HL-60/S4 (cell line): ENCODE measurements around the gene NAT10.

Experiments
- in situ Hi-C: fragments of 300-500 bp; cut with MboI; formaldehyde crosslinking; loops from 2 replicates; pipeline ENCODE4 v1.14.3; 2022; ENCODE audit warnings: low sequenced_read_pairs

NAT10 gene

GRCh38 chr11:34105957-34106504 is 602 bp downstream of the NAT10 start:
- in situ Hi-C loops, result no loop called here

DNA sequence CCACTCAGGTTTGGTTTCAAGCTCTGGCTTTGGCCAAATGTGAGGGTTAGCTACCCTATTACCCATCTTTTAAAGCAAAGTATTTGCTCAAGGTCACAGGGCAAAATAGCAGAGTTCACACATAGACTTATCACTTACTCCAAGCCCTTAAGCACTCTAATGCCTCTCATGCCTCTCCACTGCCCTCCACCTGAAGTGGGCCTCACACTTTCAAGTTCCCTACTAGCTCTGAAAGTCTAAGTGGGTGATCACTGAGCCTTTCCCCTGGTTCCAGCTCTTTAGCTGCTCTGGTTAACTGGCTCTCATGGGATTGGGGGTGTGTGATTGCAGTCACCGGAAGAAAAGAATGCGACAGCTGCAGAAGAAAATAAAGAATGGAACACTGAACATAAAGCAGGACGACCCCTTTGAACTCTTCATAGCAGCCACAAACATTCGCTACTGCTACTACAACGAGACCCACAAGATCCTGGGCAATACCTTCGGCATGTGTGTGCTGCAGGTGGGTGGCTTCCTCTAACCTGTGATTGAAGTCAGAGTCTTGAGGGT is 6.4 kb downstream of the NAT10 start:
- in situ Hi-C loops, result no loop called here

DNA sequence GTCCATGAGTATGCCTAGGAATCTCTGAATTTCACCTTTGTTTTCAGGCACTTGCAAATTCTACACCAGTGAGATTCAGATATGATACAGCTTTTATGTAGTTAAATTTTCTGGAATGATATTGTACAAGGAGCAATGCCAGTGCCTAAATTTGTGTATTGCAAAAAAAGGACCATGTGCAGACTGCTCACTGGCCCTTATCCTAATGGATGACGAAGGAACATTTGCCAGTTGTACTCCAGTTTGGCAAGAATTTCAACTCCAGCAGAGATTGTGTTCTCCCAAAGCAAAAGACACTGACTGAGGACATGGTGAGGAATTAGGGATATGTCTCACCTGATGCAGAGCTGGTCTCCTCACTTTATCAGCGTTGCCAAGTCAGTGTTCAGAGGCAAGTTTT is 8.6 kb downstream of the NAT10 start:
- in situ Hi-C loops, result no loop called here

DNA sequence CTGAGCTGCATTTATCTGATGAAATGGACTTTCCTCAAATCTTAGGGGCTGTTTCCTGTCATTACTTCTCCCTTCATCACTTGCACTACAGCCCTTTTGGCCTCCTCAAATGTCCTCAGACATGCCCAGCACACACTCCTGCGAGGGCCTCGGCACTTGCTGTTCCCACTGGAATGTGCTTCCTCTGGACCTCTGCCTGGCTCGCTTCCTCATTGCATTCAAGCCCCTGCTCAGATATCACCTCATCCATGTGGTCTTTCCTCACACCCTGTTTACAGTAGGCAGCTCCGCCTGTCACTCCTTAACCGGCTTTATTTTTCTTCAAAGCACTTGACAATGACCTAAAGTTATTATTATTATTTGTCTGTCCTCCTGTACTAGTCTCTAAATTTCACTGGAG is 9.0 kb downstream of the NAT10 start:
- in situ Hi-C loops, result no loop called here

GRCh38 chr11:34120651-34121050 is 15.2 kb downstream of the NAT10 start:
- in situ Hi-C loops, result no loop called here

GRCh38 chr11:34124885-34125668 is 19.6 kb downstream of the NAT10 start:
- in situ Hi-C loops, result no loop called here

- in situ Hi-C loops, result no loop called here
Measured at GRCh38 chr11:34126959-34127848, 21.8 kb downstream of the NAT10 start.

GRCh38 chr11:34128824-34129223 is 23.4 kb downstream of the NAT10 start:
- in situ Hi-C loops, result no loop called here

DNA sequence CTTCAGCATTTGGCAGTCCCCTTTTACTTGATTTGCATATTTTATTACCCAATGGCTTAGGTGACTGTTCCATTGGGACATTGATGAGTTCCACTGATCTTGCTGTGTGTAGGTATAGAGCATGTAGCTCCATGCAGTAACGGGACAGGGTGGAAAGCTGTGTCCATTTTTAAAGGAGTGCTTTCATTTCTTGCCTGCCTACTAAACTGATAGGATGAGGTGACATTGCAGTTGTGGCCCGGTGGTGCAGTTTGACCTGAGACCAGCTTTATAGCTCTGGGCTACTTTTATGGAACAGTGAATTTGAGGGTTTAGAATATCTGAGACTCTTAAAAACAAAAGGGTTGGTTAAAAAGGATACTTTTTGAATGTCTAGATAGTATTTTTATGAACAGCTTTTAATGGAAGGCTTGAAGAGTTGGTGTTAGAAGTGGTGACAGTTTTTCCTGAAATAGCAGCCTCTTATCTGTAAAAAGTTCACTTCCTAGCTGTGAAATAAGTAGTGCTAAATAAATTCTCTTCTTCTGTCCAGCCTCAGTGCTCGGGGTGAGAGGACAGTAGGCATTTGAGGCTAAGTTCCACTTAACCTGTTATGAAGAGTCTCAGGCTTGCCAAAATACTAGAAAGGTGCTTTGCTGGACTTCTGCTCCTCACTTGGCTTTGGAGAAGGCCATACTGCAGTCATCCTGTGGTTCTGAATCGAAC is 27.0 kb downstream of the NAT10 start:
- in situ Hi-C loops, result no loop called here

DNA sequence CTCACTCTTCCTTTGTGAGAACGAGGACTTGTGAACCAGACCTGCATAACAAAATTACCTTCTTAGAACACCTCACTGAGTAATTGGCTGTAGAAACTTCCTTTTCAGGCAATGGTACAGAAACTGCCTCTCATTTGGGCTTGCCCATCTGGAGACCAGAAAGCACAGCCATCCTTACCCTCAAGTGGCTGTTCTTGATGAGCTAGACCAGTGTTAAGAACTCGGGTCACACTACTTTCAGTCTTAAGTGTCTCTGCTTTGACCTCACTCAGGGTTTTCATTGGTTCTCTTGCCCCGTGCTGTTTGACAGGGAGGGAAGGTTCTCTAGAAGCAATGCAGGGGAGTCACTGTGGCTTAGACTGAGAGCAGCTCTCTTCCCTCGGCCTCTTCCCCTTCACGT is 29.3 kb downstream of the NAT10 start:
- in situ Hi-C loops, result no loop called here

DNA sequence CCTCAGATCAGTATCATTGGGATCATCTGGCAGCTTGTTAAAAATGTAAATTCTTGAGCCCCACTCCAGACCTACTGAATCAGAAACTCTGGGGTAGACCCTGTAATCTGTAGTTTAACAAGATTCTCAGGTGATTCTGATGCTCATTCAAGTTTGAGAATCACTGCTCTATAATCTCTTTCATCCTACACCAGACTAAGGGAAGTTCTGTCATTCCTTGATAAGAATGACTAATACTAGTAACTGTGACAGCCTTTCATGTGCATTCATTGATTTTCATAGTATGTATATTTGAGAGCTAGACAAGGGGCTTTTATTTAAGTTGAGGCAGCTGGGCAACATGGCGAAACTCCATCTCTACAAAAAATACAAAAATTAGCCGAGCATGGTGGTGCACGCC is 30.0 kb downstream of the NAT10 start:
- in situ Hi-C loops, result no loop called here

DNA sequence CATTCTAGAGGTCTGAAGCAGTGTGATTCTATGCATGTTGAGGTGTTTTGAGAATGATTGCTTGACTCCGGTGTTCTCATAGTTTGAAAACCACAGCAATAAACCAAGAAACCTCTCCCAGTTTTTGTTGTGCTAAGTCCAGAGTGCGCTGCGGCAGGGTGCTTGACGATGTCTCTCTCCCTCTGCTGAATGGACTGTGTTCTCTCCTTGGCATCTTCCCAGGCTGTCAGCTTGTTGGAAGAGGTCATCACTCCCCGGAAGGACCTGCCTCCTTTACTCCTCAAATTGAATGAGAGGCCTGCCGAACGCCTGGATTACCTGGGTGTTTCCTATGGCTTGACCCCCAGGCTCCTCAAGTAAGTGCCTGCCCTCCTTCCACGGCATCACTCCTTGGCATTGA is 31.0 kb downstream of the NAT10 start:
- in situ Hi-C loops, result no loop called here

DNA sequence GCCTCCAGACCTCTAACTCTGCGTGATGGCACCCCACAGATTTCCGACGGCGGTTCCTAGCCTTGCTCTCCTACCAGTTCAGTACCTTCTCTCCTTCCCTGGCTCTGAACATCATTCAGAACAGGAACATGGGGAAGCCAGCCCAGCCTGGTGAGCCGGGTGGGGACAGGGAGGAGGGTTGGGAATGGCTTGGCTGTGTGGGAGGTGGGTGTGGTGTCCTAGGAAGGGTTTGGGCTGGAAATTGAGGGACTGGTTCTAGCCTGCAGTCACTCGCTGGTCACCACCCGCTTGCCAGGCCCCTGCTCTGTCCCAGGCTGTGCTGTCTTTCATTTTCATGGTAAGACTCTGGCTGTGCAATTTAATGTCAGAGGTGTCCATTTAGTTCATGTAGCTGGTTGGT is 33.9 kb downstream of the NAT10 start:
- in situ Hi-C loops, result no loop called here

DNA sequence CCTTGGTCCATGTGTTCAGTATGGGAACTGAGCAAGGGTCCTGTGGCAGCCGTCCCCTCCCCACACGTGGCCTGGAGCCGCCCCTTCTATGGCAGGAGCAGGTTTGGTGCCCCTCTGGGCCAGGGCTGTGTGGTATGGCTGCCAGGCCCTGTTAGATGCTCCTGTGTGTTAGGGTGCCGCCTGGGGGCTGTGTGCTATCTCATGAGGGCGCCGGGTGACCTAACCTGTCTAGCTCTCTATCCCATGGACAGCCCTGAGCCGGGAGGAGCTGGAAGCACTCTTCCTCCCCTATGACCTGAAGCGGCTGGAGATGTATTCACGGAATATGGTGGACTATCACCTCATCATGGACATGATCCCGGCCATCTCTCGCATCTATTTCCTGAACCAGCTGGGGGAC is 34.7 kb downstream of the NAT10 start:
- in situ Hi-C loops, result no loop called here

- in situ Hi-C loops, result no loop called here
Measured at GRCh38 chr11:34143048-34143447, 37.6 kb downstream of the NAT10 start.

GRCh38 chr11:34145073-34145472 is 39.6 kb downstream of the NAT10 start:
- in situ Hi-C loops, result no loop called here

DNA sequence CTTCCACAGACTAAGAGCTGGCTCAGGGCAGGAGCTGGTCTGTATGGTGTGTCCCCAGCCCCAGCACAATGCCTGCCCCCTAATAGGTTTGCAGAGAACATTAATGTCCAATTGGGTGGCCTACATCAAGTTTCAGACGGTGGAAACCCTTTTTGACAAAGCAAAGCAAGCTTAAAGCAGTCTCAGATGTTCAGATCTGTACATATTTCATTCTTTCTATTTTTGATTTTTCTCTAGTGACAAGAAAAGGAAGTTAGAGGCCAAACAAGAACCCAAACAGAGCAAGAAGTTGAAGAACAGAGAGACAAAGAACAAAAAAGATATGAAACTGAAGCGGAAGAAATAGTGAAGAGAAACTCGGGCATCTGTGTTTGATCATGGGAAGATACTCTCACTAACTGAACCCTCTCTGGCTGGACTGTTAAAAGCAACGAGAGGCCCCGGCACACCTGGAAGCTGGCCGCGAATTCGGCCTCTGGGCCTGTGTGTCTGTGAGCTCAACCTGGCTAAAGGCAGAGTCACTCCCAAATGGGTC is 40.5 kb downstream of the NAT10 start:
- in situ Hi-C loops, result no loop called here

DNA sequence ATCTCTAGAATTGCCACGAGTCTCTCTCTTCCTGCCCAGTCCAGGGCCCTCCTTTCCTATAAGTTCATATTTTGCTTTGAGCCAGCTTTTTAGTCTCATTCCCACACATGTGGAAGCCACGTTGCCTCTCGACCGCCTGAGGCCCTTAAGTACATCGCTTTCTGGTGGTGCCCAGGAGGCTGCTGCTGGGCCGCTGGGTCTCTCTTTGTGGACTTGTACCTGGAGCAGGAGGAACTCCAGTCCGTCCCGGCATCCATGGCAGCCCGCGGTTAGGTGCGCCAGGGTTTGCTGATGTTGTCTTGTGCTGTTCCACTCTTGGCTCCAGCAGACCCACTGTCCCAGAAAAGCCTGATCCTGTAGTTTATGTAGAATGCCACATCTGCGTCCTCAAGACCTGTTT is 41.0 kb downstream of the NAT10 start:
- in situ Hi-C loops, result no loop called here

DNA sequence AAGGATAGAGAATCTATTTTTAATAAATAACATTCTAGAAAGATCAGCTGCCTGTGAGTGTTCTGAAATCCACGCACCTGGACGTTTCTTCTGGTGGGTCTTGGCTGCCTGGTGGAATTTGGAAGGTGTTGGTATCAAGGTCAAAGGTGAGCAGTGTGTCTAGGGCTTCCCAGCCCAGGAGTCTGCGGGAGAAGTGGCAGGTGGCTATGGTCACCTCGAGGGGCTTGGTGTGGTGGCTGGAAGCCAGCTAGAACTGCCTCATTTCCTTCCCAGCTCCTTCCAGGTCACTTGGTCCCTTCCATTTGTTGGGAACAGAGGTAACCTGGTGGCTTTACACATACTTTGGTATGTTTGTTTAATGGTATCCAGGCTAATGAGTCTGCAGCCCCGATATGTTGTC is 41.4 kb downstream of the NAT10 start:
- in situ Hi-C loops, result no loop called here

DNA sequence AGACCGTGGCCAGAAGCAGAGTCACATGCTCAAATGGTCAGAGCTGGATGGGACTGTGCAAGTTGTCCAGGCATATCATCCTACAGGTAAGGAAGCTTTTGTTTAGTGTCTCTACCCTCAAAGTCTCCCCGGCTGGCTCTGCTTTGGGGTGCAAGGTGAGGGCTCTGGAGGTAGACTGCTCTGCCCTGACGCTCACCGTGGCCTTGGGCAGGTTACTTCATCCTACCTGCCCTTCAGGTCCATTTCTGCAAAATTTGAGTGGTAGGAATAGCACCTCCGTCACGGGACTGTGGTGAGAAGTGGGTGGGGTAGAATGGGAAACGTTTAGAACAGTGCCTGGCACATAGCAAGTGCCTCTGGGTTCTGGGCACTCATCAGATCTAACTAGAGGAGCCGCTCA is 42.2 kb downstream of the NAT10 start:
- in situ Hi-C loops, result no loop called here
